Measurements from ENCODE around the gene FECH. TPM values are rescaled to one million over a fixed set of nuclear protein-coding genes. Genes with fewer than 3 reads are reported as not detected.

The FECH gene
- total and polyA plus RNA-seq, 4 experiments from 2014 or later, result 14.8 to 19.7 (median 16.0) TPM

DNA sequence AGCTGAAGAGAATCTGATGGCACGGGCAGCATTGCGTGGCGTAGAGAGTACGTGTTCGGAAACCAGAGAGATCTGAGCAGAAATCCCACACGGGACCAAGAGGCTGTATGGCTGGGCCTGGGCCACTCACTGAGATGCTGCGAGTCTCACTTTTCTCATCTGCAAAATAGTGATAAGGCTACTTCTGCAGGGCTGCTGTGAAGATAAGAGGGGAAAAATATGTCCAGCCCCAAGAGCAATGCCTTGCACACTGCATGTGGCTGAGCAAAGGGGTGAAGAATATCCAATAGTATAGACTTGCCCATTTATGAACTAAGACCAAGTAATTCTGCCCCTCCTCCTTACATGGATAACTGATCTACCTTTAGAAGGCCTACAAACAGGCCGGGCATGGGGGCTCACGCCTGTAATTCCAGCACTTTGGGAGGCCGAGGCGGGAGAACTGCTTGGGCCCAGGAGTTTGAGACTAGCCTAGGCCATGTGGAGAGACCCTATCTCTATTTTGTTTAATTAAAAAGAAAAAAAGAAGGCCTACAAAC lies 3.1 kb downstream of the FECH start:
- Histone ChIP-seq H3K9me3 (ENCODE audit: control insufficient read depth in 1 of 2, low read length in 2 of 2) (no peaks in the 10 kb centered on the region), H3K4me1 (ENCODE audit: insufficient read depth, low read length) (peaks cover 24% of the 10 kb centered on the region), H3K27ac (ENCODE audit: low read depth, low read length) (no peak overlapping the region), H3K36me3 (ENCODE audit: insufficient read depth, low read length) (peaks cover 8% of the 10 kb centered on the region), H3K27me3 (ENCODE audit: insufficient read depth, low read length) (no peaks in the 10 kb centered on the region), H3K4me3 (ENCODE audit: low read length in 2 of 2) (no peak overlapping the region)
- Mint-ChIP-seq H3K9me3 (no peaks in the 10 kb centered on the region), H3K27ac (no peak overlapping the region), H3K36me3 (peaks cover 22 to 26% of the 10 kb centered on the region in 2 donors), H3K4me3 (peak overlapping the region in 1 of 8 donors; percentile 25), H3K4me1 (peaks cover 14 to 46% (median 23%) of the 10 kb centered on the region in 4 donors), H3K27me3 (no peaks in the 10 kb centered on the region)
- CTCF ChIA-PET (ENCODE audit: partially characterized antibody), result no interaction called here
- POLR2A ChIA-PET (ENCODE audit: partially characterized antibody), result no interaction called here
- intact Hi-C loops (cut with micrococcal nuclease), result no loop called here
- DNase-seq, result no peak

DNA sequence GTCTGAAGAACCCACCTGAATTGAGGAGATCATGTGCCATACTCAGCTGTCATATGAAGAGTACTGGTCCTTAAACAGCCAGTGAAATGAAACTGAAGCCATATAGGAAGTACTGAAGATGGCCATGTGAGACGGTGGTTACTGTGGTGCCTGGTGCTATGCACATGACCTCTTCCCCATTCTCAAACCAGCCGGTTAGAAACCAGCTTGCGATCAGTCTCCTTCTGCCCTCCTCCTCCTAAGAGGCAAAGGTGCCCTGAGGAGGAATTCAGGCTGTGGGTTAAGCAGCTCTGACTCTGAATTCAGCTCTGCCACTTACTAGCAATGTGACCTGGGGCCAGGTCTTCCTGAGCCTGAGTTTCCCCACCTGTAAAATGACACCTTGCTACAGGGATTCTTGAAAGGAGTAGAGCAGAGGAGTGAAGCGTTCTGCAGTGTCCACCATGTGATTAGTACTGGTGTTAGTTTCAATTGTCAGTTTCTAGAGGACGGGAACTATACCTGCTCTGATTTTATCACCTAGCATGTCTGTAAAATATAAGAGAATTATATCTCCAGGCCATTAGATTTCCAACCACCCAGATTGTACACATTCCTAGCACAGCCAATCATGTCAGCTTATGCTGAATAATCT lies 5.1 kb downstream of the FECH start:
- Histone ChIP-seq H3K9me3 (ENCODE audit: control insufficient read depth in 1 of 2, low read length in 2 of 2) (no peaks in the 10 kb centered on the region), H3K36me3 (ENCODE audit: insufficient read depth, low read length) (peaks cover 12% of the 10 kb centered on the region), H3K27me3 (ENCODE audit: insufficient read depth, low read length) (no peaks in the 10 kb centered on the region), H3K4me1 (ENCODE audit: insufficient read depth, low read length) (peaks cover 20% of the 10 kb centered on the region), H3K27ac (ENCODE audit: low read depth, low read length) (no peak overlapping the region), H3K4me3 (ENCODE audit: low read length in 2 of 2) (no peak overlapping the region)
- no peaks in the 10 kb centered on the region for H3K9me3 Mint-ChIP-seq
- peaks cover 35 to 36% of the 10 kb centered on the region in 2 donors for H3K36me3 Mint-ChIP-seq
- no peaks in the 10 kb centered on the region for H3K27me3 Mint-ChIP-seq
- intact Hi-C loops (cut with micrococcal nuclease), result no loop called here
- peaks cover 12 to 40% (median 20%) of the 10 kb centered on the region in 4 donors for H3K4me1 Mint-ChIP-seq
- DNase-seq, result no peak
- CTCF ChIA-PET (ENCODE audit: partially characterized antibody), result interaction anchor here (1.0 kb wide), 1 partner anchor 20 kb away, joined by 4 read pairs; no protein-coding TSS in a partner anchor
- no peak overlapping the region for H3K4me3 Mint-ChIP-seq
- POLR2A ChIA-PET (ENCODE audit: partially characterized antibody), result no interaction called here
- H3K27ac Mint-ChIP-seq, result no peak overlapping the region

DNA sequence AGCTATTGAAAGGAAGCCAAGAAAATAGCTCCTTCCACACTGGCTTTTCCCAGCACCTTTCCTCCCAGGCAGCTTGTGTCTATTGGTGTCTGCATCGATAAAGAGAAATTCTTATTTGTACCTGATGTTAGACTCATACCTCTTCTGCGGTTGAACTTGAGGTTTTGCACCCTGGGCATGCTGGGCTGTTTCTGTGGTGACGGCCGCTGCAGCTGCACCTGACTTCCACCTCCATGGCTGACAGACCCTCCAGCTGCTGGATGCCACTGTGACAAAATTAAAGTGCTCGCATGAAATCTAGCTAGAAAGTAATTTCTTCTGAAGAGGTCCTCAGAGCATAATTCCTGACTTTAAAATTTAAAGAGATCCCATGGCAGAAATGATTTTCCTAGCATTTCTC lies 6.6 kb downstream of the FECH start:
- Histone ChIP-seq H3K27me3 (ENCODE audit: insufficient read depth, low read length) (no peaks in the 10 kb centered on the region), H3K4me1 (ENCODE audit: insufficient read depth, low read length) (peaks cover 7% of the 10 kb centered on the region), H3K4me3 (ENCODE audit: low read length in 2 of 2) (no peak overlapping the region), H3K36me3 (ENCODE audit: insufficient read depth, low read length) (peaks cover 16% of the 10 kb centered on the region), H3K27ac (ENCODE audit: low read depth, low read length) (no peak overlapping the region), H3K9me3 (ENCODE audit: control insufficient read depth in 1 of 2, low read length in 2 of 2) (no peaks in the 10 kb centered on the region)
- H3K36me3 Mint-ChIP-seq, result peaks cover 41 to 43% of the 10 kb centered on the region in 2 donors
- DNase-seq, result no peak
- H3K27ac Mint-ChIP-seq, result no peak overlapping the region
- intact Hi-C loops (cut with micrococcal nuclease), result no loop called here
- H3K4me1 Mint-ChIP-seq, result peaks cover 2 to 25% (median 9%) of the 10 kb centered on the region in 4 donors
- H3K4me3 Mint-ChIP-seq, result no peak overlapping the region
- no peaks in the 10 kb centered on the region for H3K9me3 Mint-ChIP-seq
- ChIA-PET CTCF (ENCODE audit: partially characterized antibody) (interaction anchor here (1.7 to 2.0 kb wide), 2 partner anchors 18 to 22 kb away, joined by 3 to 7 read pairs; no protein-coding TSS in a partner anchor), POLR2A (ENCODE audit: partially characterized antibody) (no interaction called here)
- no peaks in the 10 kb centered on the region for H3K27me3 Mint-ChIP-seq

DNA sequence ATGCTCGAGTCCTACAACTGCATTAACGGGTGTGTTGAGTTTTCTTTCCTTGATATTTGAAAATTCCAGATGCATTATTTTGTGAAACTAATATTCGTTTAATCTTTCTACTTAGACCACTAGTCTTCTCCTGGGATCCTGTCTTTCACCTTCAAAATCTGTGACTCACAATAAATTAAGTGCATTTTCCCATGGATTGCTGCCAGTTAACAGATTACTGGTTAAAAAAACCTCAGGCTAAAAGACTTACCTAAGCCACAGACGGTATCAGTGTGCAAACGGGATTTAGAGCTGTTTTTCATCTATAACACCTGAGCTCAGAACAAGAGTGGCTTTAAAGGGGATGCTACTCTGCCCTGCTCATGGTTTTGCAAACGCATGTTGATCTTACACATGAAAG lies 10.2 kb downstream of the FECH start:
- H3K27ac ChIP-seq (ENCODE audit: low read depth, low read length), result no peak overlapping the region
- CTCF ChIA-PET (ENCODE audit: partially characterized antibody), result interaction anchor here (1.5 kb wide), 1 partner anchor 14 kb away, joined by 3 read pairs; no protein-coding TSS in a partner anchor
- H3K36me3 Mint-ChIP-seq, result peaks cover 53 to 58% of the 10 kb centered on the region in 2 donors

DNA sequence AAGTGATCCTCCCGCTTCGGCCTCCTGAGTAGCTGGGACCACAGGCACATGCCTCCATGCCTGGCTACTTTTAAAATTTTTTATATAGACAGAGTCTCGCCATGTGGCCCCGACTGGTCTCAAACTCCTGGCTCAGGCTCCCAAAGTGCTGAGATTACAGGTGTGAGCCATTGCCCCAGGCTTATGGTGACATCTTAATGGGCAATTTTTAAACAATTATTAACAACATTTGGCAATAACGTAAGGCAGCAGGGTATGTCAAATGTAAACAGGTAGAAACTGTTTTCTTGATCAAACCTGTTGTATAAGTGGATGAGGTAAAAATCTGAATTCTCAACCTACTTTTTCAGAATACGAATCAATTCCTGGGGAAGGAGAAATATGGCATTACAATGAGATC lies 11.0 kb downstream of the FECH start:
- Mint-ChIP-seq H3K4me1 (peaks cover 0 to 5% (median under 1%) of the 10 kb centered on the region in 4 donors), H3K27ac (no peak overlapping the region), H3K4me3 (no peak overlapping the region), H3K9me3 (no peaks in the 10 kb centered on the region), H3K36me3 (peaks cover 53 to 60% of the 10 kb centered on the region in 2 donors), H3K27me3 (no peaks in the 10 kb centered on the region)
- DNase-seq, result no peak
- Histone ChIP-seq H3K27ac (ENCODE audit: low read depth, low read length) (no peak overlapping the region), H3K36me3 (ENCODE audit: insufficient read depth, low read length) (peaks cover 42% of the 10 kb centered on the region), H3K4me1 (ENCODE audit: insufficient read depth, low read length) (peaks cover 4% of the 10 kb centered on the region), H3K9me3 (ENCODE audit: control insufficient read depth in 1 of 2, low read length in 2 of 2) (no peaks in the 10 kb centered on the region), H3K4me3 (ENCODE audit: low read length in 2 of 2) (no peak overlapping the region), H3K27me3 (ENCODE audit: insufficient read depth, low read length) (no peaks in the 10 kb centered on the region)
- ChIA-PET CTCF (ENCODE audit: partially characterized antibody) (no interaction called here), POLR2A (ENCODE audit: partially characterized antibody) (no interaction called here)
- intact Hi-C loops (cut with micrococcal nuclease), result no loop called here

More for the DNA sequence above, 10.2 kb downstream of the FECH start:
- Mint-ChIP-seq H3K4me3 (no peak overlapping the region), H3K4me1 (peaks cover under 1 to 12% (median 2%) of the 10 kb centered on the region in 4 donors), H3K27ac (no peak overlapping the region), H3K9me3 (no peaks in the 10 kb centered on the region), H3K27me3 (no peaks in the 10 kb centered on the region)
- H3K4me3 ChIP-seq (ENCODE audit: low read length in 2 of 2), result no peak overlapping the region
- peaks cover 34% of the 10 kb centered on the region for H3K36me3 ChIP-seq (ENCODE audit: insufficient read depth, low read length)
- DNase-seq, result no peak
- intact Hi-C loops (cut with micrococcal nuclease), result no loop called here
- H3K9me3 ChIP-seq (ENCODE audit: control insufficient read depth in 1 of 2, low read length in 2 of 2), result no peaks in the 10 kb centered on the region
- H3K4me1 ChIP-seq (ENCODE audit: insufficient read depth, low read length), result peaks cover 4% of the 10 kb centered on the region
- H3K27me3 ChIP-seq (ENCODE audit: insufficient read depth, low read length), result no peaks in the 10 kb centered on the region
- POLR2A ChIA-PET (ENCODE audit: partially characterized antibody), result no interaction called here

DNA sequence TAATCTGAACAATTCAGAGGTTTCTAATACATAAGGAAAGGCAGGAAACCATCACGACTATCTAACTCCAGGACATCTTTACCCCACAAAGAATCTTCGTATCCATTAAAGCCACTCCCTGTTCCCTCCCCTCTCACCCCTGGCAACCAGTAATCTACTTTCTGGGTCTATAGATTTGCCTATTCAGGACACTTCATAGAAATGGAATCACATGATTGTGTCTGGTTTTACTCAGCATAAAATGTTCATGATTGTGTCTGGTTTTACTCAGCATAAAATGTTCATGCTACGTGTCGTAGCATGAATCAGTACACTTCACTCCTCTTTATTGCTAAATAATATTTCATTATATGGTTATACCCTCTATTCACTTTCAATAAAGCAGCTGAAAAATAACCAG lies 11.6 kb downstream of the FECH start:
- no peaks in the 10 kb centered on the region for H3K9me3 Mint-ChIP-seq
- H3K27ac Mint-ChIP-seq, result peak overlapping the region in 2 of 7 donors; percentile 22 to 46
- POLR2A ChIA-PET (ENCODE audit: partially characterized antibody), result no interaction called here
- H3K4me1 Mint-ChIP-seq, result peaks cover 0 to 1% (median 1%) of the 10 kb centered on the region in 4 donors
- peaks cover 60 to 65% of the 10 kb centered on the region in 2 donors for H3K36me3 Mint-ChIP-seq
- no peak overlapping the region for H3K4me3 Mint-ChIP-seq
- H3K27ac ChIP-seq (ENCODE audit: low read depth, low read length), result no peak overlapping the region
- CTCF ChIA-PET (ENCODE audit: partially characterized antibody), result interaction anchor here (0.9 kb wide), 1 partner anchor 13 kb away, joined by 4 read pairs; no protein-coding TSS in a partner anchor
- DNase-seq, result no peak
- no peaks in the 10 kb centered on the region for H3K27me3 ChIP-seq (ENCODE audit: insufficient read depth, low read length)
- H3K4me1 ChIP-seq (ENCODE audit: insufficient read depth, low read length), result peaks cover 2% of the 10 kb centered on the region
- no peaks in the 10 kb centered on the region for H3K9me3 ChIP-seq (ENCODE audit: control insufficient read depth in 1 of 2, low read length in 2 of 2)
- no peaks in the 10 kb centered on the region for H3K27me3 Mint-ChIP-seq
- H3K36me3 ChIP-seq (ENCODE audit: insufficient read depth, low read length), result peaks cover 45% of the 10 kb centered on the region
- H3K4me3 ChIP-seq (ENCODE audit: low read length in 2 of 2), result no peak overlapping the region
- intact Hi-C loops (cut with micrococcal nuclease), result no loop called here

DNA sequence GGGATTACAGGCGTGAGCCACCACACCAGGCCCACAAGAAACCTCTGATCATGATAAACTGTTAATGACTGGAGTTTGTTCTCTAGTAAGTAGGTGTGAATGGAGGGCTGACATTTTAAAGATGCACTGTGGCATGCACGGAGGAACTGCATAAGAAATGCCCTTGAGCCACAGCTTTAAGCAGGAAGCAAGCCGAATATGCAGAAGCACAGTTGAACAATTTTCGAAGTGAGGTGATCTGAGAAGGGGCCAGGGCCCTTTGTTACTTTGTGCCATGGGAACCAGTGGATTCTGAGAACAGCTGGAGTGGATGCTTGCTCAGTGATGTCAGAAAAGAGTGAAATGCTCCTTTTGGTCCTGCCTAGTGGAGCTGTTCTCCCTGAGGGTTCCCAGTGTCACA lies 16.3 kb downstream of the FECH start:
- H3K9me3 ChIP-seq (ENCODE audit: control insufficient read depth in 1 of 2, low read length in 2 of 2), result no peaks in the 10 kb centered on the region
- ChIA-PET POLR2A (ENCODE audit: partially characterized antibody) (interaction anchor here (0.9 kb wide), 1 partner anchor 16 kb away, joined by 3 read pairs; the partner anchor contains the start of gene FECH), CTCF (ENCODE audit: partially characterized antibody) (interaction anchor here (0.5 to 2.2 kb wide), 3 partner anchors 8 to 1811 kb away, joined by 4 to 18 read pairs (median 6); no protein-coding TSS in a partner anchor)
- intact Hi-C loops (cut with micrococcal nuclease), result no loop called here
- no peak for DNase-seq
- Mint-ChIP-seq H3K9me3 (no peaks in the 10 kb centered on the region), H3K27ac (peak overlapping the region in 2 of 7 donors; percentile 12 to 16), H3K27me3 (no peaks in the 10 kb centered on the region), H3K36me3 (peaks cover 64 to 71% of the 10 kb centered on the region in 2 donors), H3K4me1 (peaks cover 0 to 3% (median 1%) of the 10 kb centered on the region in 4 donors), H3K4me3 (no peak overlapping the region)
- H3K27me3 ChIP-seq (ENCODE audit: insufficient read depth, low read length), result no peaks in the 10 kb centered on the region
- H3K36me3 ChIP-seq (ENCODE audit: insufficient read depth, low read length), result peaks cover 52% of the 10 kb centered on the region
- H3K4me3 ChIP-seq (ENCODE audit: low read length in 2 of 2), result no peak overlapping the region
- no peaks in the 10 kb centered on the region for H3K4me1 ChIP-seq (ENCODE audit: insufficient read depth, low read length)
- H3K27ac ChIP-seq (ENCODE audit: low read depth, low read length), result no peak overlapping the region
